Measurements from ENCODE around the gene SLC16A13.
"Not testable (repeated sequence)": the region's sequence is repeated elsewhere in the genome, so short reads cannot be mapped to it uniquely, and the experiment has no call there.

SLC16A13 gene

GRCh38 chr17:7046127-7046724, 10.4 kb downstream of the SLC16A13 start:
- no peak overlapping the region for H3K23ac ChIP-seq (ENCODE audit: low read length)
- no peaks in the 10 kb centered on the region for H3K36me3 ChIP-seq (ENCODE audit: control insufficient read depth, insufficient read depth, low read length)
- peak overlapping the region; percentile 44 for H3K56ac ChIP-seq (ENCODE audit: low read length)
- no peak overlapping the region for H4K5ac ChIP-seq (ENCODE audit: low read length)
- H3K4ac ChIP-seq (ENCODE audit: low read depth, low read length), result no peak overlapping the region
- no CpG with 5 or more reads among the region's 15 CpGs for WGBS (ENCODE audit: extremely low coverage, insufficient coverage, low lambda C conversion rate)
- peaks cover 7% of the 10 kb centered on the region for H3K27me3 ChIP-seq (ENCODE audit: insufficient read depth, low read length, poor library complexity)
- no peak overlapping the region for H2BK15ac ChIP-seq (replicated peaks; ENCODE audit: low read depth)
- peaks cover 2% of the 10 kb centered on the region for H3K4me1 ChIP-seq (ENCODE audit: control insufficient read depth, low read depth, low read length)
- H2AK5ac ChIP-seq (ENCODE audit: low read length), result no peak overlapping the region
- peak; percentile 78 for DNase-seq
- H3K79me1 ChIP-seq (ENCODE audit: low read length), result no peaks in the 10 kb centered on the region
- no peak overlapping the region for H4K8ac ChIP-seq (ENCODE audit: low read depth, low read length)
- H2BK5ac ChIP-seq (ENCODE audit: low read length), result no peak overlapping the region
- no peaks in the 10 kb centered on the region for H3K79me2 ChIP-seq (ENCODE audit: control insufficient read depth, insufficient read depth, low read length)
- peak overlapping the region; percentile 57 for H3K9ac ChIP-seq (ENCODE audit: low read length)
- H3K4me2 ChIP-seq (ENCODE audit: low read length), result peak overlapping the region; percentile 97
- no peak overlapping the region for H2BK120ac ChIP-seq (ENCODE audit: low read depth, low read length)
- H3K18ac ChIP-seq (ENCODE audit: low read length), result no peak overlapping the region
- H3K27ac ChIP-seq (ENCODE audit: low read depth, low read length), result no peak overlapping the region
- peak overlapping the region; percentile 26 for H3K4me3 ChIP-seq (ENCODE audit: low read length)

DNA sequence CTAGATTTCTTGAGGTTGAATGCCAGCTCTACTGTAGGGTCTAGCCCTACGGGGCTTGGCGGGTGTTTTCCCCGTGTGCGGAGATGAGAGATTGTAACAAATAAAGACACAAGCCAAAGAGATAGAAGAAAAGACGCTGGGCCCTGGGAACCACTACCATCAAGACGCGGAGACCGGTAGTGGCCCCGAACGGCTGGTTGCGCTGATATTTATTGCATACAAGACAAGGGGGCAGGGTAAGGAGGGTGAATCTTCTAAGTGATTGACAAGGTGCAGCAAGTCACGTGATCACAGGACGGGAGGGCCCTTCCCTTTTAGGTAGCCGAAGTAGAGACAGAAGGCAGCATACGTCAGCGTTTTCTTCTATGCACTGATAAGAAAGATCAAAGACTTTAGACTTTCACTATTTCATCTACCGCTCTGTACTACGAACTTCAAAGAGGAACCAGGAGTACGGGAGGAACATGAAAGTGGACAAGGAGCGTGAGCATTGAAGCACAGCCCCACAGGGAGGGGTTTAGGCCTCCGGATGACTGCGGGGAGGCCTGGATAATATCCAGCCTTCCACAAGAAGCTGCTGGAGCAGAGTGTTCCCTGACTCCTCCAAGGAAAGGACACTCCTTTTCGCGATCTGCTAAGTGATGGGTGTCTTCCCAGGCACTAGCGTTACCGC, 11.0 kb downstream of the SLC16A13 start:
- not testable (repeated sequence) for H2BK120ac ChIP-seq (ENCODE audit: low read depth, low read length); H3K79me2 ChIP-seq (ENCODE audit: control insufficient read depth, insufficient read depth, low read length); H3K79me1 ChIP-seq (ENCODE audit: low read length); H3K4ac ChIP-seq (ENCODE audit: low read depth, low read length); H2AK5ac ChIP-seq (ENCODE audit: low read length); H2BK15ac ChIP-seq (replicated peaks; ENCODE audit: low read depth); H3K27ac ChIP-seq (ENCODE audit: low read depth, low read length); H4K8ac ChIP-seq (ENCODE audit: low read depth, low read length); H3K23ac ChIP-seq (ENCODE audit: low read length); H2BK5ac ChIP-seq (ENCODE audit: low read length); H3K36me3 ChIP-seq (ENCODE audit: control insufficient read depth, insufficient read depth, low read length); H3K4me1 ChIP-seq (ENCODE audit: control insufficient read depth, low read depth, low read length); H3K18ac ChIP-seq (ENCODE audit: low read length); H3K27me3 ChIP-seq (ENCODE audit: insufficient read depth, low read length, poor library complexity); H4K5ac ChIP-seq (ENCODE audit: low read length)
- peak overlapping the region; percentile 26 for H3K4me3 ChIP-seq (ENCODE audit: low read length)
- peak overlapping the region; percentile 97 for H3K4me2 ChIP-seq (ENCODE audit: low read length)
- no CpG with 5 or more reads among the region's 26 CpGs for WGBS (ENCODE audit: extremely low coverage, insufficient coverage, low lambda C conversion rate)
- peak; percentile 80 for DNase-seq
- H3K56ac ChIP-seq (ENCODE audit: low read length), result peak overlapping the region; percentile 44
- H3K9ac ChIP-seq (ENCODE audit: low read length), result peak overlapping the region; percentile 57

DNA sequence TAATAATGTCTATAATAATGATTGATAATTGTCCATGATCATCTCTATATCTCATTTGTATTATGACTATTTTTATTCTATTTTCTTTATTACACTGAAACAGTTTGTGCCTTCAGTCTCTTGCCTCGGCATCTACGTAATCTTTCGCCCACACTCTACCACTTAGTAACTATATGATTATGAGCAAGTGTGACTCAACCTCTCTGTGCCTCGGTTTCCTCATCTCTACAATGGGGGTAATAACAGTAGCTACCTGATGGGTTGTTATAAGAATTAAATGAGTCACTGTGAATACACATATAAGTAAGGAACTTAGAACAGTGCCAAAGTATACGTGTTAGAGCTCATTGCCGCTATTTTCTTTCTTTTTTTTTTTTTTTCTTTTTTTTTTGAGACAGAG, 11.8 kb downstream of the SLC16A13 start:
- Histone ChIP-seq H2BK5ac (ENCODE audit: low read length) (no peak overlapping the region), H3K79me2 (ENCODE audit: control insufficient read depth, insufficient read depth, low read length) (no peaks in the 10 kb centered on the region), H3K36me3 (ENCODE audit: control insufficient read depth, insufficient read depth, low read length) (no peaks in the 10 kb centered on the region), H3K27me3 (ENCODE audit: insufficient read depth, low read length, poor library complexity) (peaks cover 7% of the 10 kb centered on the region), H3K9ac (ENCODE audit: low read length) (no peak overlapping the region), H3K4me3 (ENCODE audit: low read length) (no peak overlapping the region), H4K8ac (ENCODE audit: low read depth, low read length) (no peak overlapping the region), H2AK5ac (ENCODE audit: low read length) (no peak overlapping the region), H4K5ac (ENCODE audit: low read length) (no peak overlapping the region), H3K56ac (ENCODE audit: low read length) (no peak overlapping the region), H3K4me2 (ENCODE audit: low read length) (no peak overlapping the region), H3K4me1 (ENCODE audit: control insufficient read depth, low read depth, low read length) (peaks cover 2% of the 10 kb centered on the region), H2BK120ac (ENCODE audit: low read depth, low read length) (no peak overlapping the region), H3K4ac (ENCODE audit: low read depth, low read length) (no peak overlapping the region), H3K79me1 (ENCODE audit: low read length) (no peaks in the 10 kb centered on the region), H3K23ac (ENCODE audit: low read length) (no peak overlapping the region), H3K27ac (ENCODE audit: low read depth, low read length) (no peak overlapping the region), H2BK15ac (replicated peaks; ENCODE audit: low read depth) (no peak overlapping the region), H3K18ac (ENCODE audit: low read length) (no peak overlapping the region)
- WGBS (ENCODE audit: extremely low coverage, insufficient coverage, low lambda C conversion rate), result no CpG with 5 or more reads among the region's 6 CpGs
- no peak for DNase-seq

DNA sequence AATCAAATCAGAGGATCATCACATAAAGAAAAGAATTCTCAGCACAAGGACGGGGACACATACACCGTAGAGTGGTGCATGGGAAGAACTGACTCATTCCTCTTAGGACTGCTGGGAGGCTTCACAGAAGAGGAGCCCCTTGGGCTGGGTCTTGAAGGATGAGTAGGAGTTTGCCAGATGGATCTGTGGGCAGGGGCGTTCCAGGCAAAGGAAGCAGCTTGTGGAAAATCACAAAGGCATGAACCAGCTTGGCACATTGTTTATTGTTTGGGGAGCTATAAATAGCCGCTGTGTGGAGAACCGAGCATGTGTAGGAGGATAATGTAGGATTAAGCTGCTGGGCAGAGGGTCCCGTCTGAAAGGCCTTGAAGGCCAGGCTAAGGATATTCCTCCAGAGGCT, 13.2 kb downstream of the SLC16A13 start:
- no peak overlapping the region for H2BK15ac ChIP-seq (replicated peaks; ENCODE audit: low read depth)
- no peak overlapping the region for H3K27ac ChIP-seq (ENCODE audit: low read depth, low read length)
- H3K4ac ChIP-seq (ENCODE audit: low read depth, low read length), result no peak overlapping the region
- H3K4me2 ChIP-seq (ENCODE audit: low read length), result no peak overlapping the region
- peaks cover 3% of the 10 kb centered on the region for H3K27me3 ChIP-seq (ENCODE audit: insufficient read depth, low read length, poor library complexity)
- H2BK120ac ChIP-seq (ENCODE audit: low read depth, low read length), result no peak overlapping the region
- no peak overlapping the region for H2BK5ac ChIP-seq (ENCODE audit: low read length)
- H3K9ac ChIP-seq (ENCODE audit: low read length), result no peak overlapping the region
- no peak for DNase-seq
- H2AK5ac ChIP-seq (ENCODE audit: low read length), result no peak overlapping the region
- H3K23ac ChIP-seq (ENCODE audit: low read length), result no peak overlapping the region
- no peaks in the 10 kb centered on the region for H3K79me2 ChIP-seq (ENCODE audit: control insufficient read depth, insufficient read depth, low read length)
- no peak overlapping the region for H4K8ac ChIP-seq (ENCODE audit: low read depth, low read length)
- H3K4me3 ChIP-seq (ENCODE audit: low read length), result no peak overlapping the region
- no peak overlapping the region for H3K56ac ChIP-seq (ENCODE audit: low read length)
- no CpG with 5 or more reads among the region's 6 CpGs for WGBS (ENCODE audit: extremely low coverage, insufficient coverage, low lambda C conversion rate)
- H3K36me3 ChIP-seq (ENCODE audit: control insufficient read depth, insufficient read depth, low read length), result no peaks in the 10 kb centered on the region
- no peak overlapping the region for H4K5ac ChIP-seq (ENCODE audit: low read length)
- no peak overlapping the region for H3K18ac ChIP-seq (ENCODE audit: low read length)
- peaks cover 2% of the 10 kb centered on the region for H3K4me1 ChIP-seq (ENCODE audit: control insufficient read depth, low read depth, low read length)
- H3K79me1 ChIP-seq (ENCODE audit: low read length), result no peaks in the 10 kb centered on the region

DNA sequence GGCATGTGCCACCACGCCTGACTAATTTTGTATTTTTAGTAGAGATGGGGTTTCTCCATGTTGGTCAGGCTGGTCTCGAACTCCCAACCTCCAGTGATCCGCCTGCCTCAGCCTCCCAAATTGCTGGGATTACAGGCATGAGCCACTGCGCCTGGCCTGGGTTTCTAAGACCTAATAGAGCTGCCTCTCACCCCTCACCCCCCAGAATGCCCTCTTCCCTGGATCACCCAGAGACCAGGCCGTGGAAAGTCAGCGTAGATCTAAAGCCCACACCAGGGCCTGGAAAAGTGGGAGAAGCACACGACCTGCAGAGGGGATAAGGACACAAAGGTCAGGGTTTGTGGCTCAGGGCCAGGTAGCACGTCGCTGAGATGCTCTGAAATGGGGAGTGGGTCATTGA, 14.8 kb downstream of the SLC16A13 start:
- not testable (repeated sequence) for H3K23ac ChIP-seq (ENCODE audit: low read length); H3K27ac ChIP-seq (ENCODE audit: low read depth, low read length); H3K4me1 ChIP-seq (ENCODE audit: control insufficient read depth, low read depth, low read length); H2BK120ac ChIP-seq (ENCODE audit: low read depth, low read length); H3K79me1 ChIP-seq (ENCODE audit: low read length); H3K18ac ChIP-seq (ENCODE audit: low read length); H3K27me3 ChIP-seq (ENCODE audit: insufficient read depth, low read length, poor library complexity); DNase-seq; H2AK5ac ChIP-seq (ENCODE audit: low read length); H2BK5ac ChIP-seq (ENCODE audit: low read length); H3K4me3 ChIP-seq (ENCODE audit: low read length); H3K4me2 ChIP-seq (ENCODE audit: low read length); H3K56ac ChIP-seq (ENCODE audit: low read length); H4K8ac ChIP-seq (ENCODE audit: low read depth, low read length); H3K79me2 ChIP-seq (ENCODE audit: control insufficient read depth, insufficient read depth, low read length); H3K9ac ChIP-seq (ENCODE audit: low read length); H3K36me3 ChIP-seq (ENCODE audit: control insufficient read depth, insufficient read depth, low read length); H4K5ac ChIP-seq (ENCODE audit: low read length); H3K4ac ChIP-seq (ENCODE audit: low read depth, low read length); H2BK15ac ChIP-seq (replicated peaks; ENCODE audit: low read depth)
- no CpG with 5 or more reads among the region's 9 CpGs for WGBS (ENCODE audit: extremely low coverage, insufficient coverage, low lambda C conversion rate)

DNA sequence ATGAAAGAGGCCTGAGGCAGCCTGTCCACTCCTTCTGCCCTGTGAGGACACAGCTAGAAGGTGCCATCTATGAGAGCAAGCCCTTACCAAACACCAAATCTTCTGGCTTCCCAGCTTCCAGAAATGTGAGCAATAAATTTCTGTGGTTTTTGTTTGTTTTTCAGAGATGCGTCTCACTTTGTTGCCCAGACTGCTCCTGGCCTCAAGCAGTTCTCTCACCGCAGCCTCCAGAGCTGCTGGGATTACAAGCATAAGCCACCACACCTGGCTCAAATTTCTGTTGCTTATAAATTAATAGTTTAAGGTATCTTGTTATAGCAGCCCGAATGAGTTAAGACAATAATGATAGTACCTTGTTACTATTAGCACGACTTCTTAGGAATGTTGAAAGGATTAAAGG, 20.6 kb downstream of the SLC16A13 start:
- no peak overlapping the region for H3K4me2 ChIP-seq (ENCODE audit: low read length)
- H3K79me2 ChIP-seq (ENCODE audit: control insufficient read depth, insufficient read depth, low read length), result no peaks in the 10 kb centered on the region
- H3K27me3 ChIP-seq (ENCODE audit: insufficient read depth, low read length, poor library complexity), result no peaks in the 10 kb centered on the region
- no peaks in the 10 kb centered on the region for H3K4me1 ChIP-seq (ENCODE audit: control insufficient read depth, low read depth, low read length)
- H3K23ac ChIP-seq (ENCODE audit: low read length), result no peak overlapping the region
- no peak overlapping the region for H3K18ac ChIP-seq (ENCODE audit: low read length)
- no peak overlapping the region for H4K5ac ChIP-seq (ENCODE audit: low read length)
- no peak overlapping the region for H3K4ac ChIP-seq (ENCODE audit: low read depth, low read length)
- H2BK120ac ChIP-seq (ENCODE audit: low read depth, low read length), result no peak overlapping the region
- H3K9ac ChIP-seq (ENCODE audit: low read length), result no peak overlapping the region
- WGBS (ENCODE audit: extremely low coverage, insufficient coverage, low lambda C conversion rate), result no CpG with 5 or more reads among the region's 4 CpGs
- no peak overlapping the region for H2AK5ac ChIP-seq (ENCODE audit: low read length)
- no peaks in the 10 kb centered on the region for H3K79me1 ChIP-seq (ENCODE audit: low read length)
- H3K56ac ChIP-seq (ENCODE audit: low read length), result no peak overlapping the region
- H4K8ac ChIP-seq (ENCODE audit: low read depth, low read length), result no peak overlapping the region
- H3K27ac ChIP-seq (ENCODE audit: low read depth, low read length), result no peak overlapping the region
- H3K36me3 ChIP-seq (ENCODE audit: control insufficient read depth, insufficient read depth, low read length), result no peaks in the 10 kb centered on the region
- no peak overlapping the region for H2BK5ac ChIP-seq (ENCODE audit: low read length)
- DNase-seq, result no peak
- H3K4me3 ChIP-seq (ENCODE audit: low read length), result no peak overlapping the region
- H2BK15ac ChIP-seq (replicated peaks; ENCODE audit: low read depth), result no peak overlapping the region

Measured in mesendoderm (in vitro differentiated cells).